Activated CD8-positive, alpha-beta memory T cell treated with anti-CD3 and anti-CD28 coated beads, Interleukin-2, amount 50 U/mL, for 24 hours (primary cell): ENCODE measurements around the gene RAD51B.
"Not testable (repeated sequence)": the region's sequence is repeated elsewhere in the genome, so short reads cannot be mapped to it uniquely, and the experiment has no call there.

Experiments used
- DNase-seq: peaks from one replicate; pipeline ENCODE4 v3.0.0-alpha.2; 2020; ENCODE audit errors: extremely low read depth

The RAD51B gene

GRCh38 chr14:68210729-68211299 lies 391.2 kb downstream of the RAD51B start:
- no peak for DNase-seq

DNA sequence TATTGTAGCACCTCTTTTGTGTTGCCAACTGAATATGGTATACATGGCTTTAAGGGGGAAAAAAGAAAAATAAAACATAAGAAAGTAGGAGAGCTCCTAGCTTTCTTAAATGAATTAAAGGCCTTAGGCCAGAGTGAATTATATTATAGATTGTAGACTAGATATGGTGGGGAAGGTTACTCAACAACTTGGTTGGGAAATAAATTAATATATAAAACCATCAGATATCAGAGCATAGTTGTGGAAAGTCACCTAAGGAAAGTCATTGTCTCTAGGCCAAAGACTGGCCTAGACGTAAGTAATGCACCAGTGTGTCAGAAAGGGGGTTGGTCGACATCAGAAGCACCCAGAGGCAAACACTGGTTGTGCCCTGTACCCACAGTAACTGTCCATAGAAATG lies 391.8 kb downstream of the RAD51B start:
- no peak for DNase-seq

DNA sequence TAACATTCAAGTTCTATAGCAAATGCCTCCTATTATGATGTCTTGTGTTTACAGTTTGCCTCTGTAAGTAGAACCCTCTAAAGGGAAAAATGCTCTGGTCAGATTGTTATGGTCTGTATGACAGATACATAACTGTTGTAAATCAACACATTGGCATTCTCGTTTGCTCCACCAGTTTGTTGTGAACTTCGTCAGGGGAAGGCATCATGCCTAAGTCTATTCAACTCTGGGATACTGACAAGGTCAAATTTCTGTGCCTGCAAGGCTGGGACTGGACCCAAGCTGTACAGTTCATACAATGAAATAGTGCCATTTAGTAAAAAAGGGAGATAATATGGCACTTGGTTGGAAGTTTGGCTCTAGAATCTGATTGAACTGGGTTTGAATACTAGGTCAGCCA lies 392.3 kb downstream of the RAD51B start:
- DNase-seq = no peak

DNA sequence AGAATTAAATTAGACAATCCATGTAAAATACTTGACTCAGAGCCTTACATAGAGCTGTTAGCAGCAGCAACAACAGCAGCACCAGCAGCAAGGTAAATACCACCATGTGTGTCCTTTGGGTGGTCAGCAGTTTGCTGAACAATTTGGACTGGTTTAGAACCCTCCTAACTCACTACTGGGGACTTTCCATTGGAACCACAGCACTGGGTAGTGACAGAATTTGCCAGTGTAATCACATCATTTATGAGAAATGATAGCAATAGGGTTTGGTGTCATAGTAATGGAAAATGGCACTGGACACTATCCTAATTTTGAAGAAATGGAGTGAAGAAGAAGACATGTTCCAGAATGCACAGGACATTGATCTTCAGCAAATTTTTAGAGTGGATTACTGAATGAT lies 392.8 kb downstream of the RAD51B start:
- DNase-seq = no peak

- DNase-seq = no peak
Observed at GRCh38 chr14:68214431-68214830, 394.9 kb downstream of the RAD51B start.

GRCh38 chr14:68215629-68216028 lies 396.1 kb downstream of the RAD51B start:
- no peak for DNase-seq

DNA sequence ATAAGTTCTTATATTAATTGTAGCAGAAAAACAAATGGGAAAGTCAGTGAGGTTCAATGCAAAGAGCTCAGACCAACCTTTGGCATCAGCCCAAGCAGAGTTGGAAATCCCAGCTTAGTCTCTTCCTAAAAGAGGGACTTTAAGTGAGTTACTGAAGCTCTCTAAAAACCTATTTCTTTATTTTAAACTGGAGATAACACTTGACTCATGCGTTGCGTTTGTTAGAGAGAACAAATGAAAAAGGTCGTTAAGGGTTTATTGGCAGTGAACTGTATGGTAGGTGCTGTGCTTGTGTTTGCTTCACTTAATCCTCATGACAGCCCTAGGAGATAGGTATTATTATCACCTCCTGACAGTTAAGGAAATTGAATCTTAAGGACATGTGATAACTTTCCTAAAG lies 396.5 kb downstream of the RAD51B start:
- no peak for DNase-seq

DNA sequence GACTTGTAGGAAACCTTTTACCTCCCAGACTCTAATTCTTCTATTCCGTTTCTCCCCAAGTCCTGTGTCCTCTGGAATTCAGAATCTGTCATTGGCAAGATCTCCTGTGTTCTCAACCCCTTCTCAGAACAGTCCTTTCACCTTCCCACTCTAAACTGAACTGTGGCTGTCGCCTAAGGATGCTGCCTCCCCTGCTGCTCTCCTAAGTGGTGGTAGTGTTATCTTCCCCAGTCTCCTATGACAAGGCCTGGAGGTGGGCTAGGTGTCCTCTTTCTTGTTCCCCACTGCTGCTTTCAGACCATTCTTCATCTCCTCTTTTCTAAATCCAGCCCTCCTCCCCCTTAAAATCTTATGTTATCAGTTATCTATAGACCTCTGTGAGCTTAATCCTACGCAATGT lies 397.4 kb downstream of the RAD51B start:
- no peak for DNase-seq

DNA sequence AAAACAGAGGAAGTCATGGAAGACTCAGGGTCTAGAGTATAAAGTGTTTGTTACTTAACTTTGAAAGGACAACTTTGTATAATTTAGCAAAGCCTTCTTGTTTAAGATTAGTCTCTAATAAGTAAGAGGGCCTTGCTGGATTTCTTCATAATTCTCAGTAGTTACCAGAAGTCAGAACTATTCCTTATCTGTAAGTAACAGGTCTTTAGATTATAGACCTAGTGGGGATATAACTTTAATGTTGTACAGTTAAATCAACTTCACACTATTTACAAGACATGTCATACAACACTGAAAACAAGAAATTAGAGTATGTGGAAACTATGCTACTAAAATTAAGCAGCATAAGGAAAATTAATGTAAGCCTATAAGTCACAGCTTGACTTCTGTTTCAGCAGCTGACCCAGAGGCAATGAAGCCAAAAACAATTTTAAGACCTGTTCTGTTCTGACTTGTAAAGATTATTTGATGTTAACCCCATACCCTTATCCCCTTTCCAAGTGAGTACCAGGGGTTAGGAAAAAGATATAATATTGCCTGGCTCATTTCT lies 398.3 kb downstream of the RAD51B start:
- no peak for DNase-seq

GRCh38 chr14:68219407-68219806 lies 399.8 kb downstream of the RAD51B start:
- no peak for DNase-seq

DNA sequence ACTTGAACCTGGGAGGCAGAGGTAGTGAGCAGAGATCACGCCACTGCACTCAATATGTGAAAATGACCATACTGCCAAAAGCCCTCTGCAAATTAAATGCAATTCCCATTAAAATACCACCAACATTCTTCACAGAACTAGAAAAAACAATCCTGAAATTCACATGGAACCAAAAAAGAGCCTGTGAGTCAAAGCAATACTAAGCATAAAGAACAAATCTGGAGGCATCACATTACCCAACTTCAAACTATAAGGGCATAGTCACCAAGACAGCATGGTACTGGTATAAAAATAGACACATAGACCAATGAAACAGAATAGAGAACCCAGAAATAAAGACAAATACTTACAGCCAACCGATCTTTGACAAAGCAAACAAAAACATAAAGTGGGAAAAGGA lies 401.5 kb downstream of the RAD51B start:
- DNase-seq = not testable (repeated sequence)

- no peak for DNase-seq
Observed at GRCh38 chr14:68222154-68222553, 402.6 kb downstream of the RAD51B start.

DNA sequence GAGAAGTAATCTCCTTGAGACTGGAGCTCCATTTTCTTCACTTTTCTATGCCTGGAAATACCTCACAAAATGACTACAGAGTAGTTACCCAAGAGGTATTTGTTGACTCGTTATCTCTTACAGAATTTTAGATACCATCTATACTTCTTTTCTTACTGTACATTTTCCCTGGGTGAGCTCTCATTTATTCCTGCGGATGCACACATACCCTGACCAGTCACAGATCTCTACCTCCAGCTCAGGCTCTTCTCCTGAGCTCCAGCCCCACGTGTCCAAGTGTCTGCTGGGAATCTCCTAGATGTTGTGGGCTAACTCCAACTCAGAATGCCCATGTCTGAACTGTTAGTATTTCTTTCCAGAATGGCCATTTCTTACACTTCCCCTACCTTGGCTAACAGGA lies 403.1 kb downstream of the RAD51B start:
- no peak for DNase-seq

- no peak for DNase-seq
Observed at GRCh38 chr14:68223631-68224030, 404.1 kb downstream of the RAD51B start.

DNA sequence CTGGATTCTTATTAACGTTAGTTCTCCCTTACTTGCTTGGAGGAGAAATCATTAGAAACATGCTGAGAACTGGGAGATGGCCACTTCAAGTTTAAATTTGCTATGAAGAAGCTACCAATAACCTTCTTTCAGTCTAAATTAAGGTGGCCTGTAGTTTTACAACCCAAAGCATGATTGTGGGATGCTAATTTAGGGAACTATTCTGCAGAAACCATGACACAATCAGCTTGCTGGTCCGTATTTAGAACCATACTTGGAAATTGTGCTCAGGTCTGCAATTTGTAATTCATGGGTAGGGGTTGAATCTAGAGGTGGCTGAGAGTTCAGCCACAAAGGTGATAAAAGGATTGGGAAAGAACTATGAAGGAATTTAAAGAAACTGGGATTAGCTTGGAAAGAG lies 405.7 kb downstream of the RAD51B start:
- no peak for DNase-seq

GRCh38 chr14:68226523-68226922 lies 406.9 kb downstream of the RAD51B start:
- no peak for DNase-seq

DNA sequence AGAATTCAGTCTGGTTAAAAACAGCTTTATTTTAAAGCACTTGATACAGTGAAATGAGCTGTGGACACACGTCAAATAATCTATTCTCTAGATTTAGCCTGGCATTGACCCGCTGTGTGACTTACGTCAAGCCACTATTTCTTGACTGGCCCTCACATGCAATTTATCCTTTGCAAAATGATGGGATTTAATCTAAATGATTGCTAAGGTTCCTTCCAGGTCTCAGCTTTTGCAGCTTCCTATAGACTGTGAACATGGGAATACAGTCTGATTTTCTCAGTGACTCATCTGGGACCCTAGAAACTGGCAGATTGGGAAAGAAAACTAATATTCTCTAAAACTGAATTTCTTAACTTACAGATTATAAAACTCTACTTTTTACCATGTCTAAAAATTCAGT lies 409.1 kb downstream of the RAD51B start:
- DNase-seq = no peak

- DNase-seq = no peak
Observed at GRCh38 chr14:68229423-68230100, 410.0 kb downstream of the RAD51B start.

DNA sequence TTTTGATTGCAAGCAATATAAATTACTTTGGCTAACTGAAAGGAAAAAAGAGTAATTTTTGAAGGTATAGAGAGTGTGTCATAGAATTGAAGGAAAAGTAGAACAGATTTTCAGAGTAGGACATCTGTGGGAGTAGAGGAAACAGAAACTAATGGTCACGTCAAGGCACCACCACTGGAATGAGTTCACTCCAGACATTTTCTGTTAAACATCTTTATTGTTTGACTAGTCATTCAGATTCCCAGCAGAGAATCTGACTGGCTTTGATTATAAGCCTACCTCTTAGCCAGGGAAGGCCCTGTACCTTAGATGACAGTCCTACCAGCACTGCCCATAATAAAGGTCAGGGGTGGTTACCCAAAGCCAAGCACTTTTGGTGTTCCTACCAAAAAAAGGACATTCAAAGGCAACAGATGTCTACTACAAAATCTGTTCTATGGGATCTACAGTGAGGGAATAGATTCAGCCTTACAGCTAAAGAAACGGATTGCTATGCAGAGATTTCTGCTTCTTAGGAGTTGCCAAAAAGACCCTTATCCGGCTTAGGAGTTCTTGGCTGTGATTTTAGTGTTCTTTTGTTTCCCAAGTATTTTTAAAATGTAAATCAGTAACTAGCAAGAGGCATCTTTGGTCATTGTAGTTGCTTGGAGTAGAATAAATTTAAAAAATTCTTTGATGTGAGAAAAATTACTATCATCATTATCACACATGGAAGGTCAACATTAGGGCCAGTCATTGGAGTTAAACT lies 410.8 kb downstream of the RAD51B start:
- no peak for DNase-seq

DNA sequence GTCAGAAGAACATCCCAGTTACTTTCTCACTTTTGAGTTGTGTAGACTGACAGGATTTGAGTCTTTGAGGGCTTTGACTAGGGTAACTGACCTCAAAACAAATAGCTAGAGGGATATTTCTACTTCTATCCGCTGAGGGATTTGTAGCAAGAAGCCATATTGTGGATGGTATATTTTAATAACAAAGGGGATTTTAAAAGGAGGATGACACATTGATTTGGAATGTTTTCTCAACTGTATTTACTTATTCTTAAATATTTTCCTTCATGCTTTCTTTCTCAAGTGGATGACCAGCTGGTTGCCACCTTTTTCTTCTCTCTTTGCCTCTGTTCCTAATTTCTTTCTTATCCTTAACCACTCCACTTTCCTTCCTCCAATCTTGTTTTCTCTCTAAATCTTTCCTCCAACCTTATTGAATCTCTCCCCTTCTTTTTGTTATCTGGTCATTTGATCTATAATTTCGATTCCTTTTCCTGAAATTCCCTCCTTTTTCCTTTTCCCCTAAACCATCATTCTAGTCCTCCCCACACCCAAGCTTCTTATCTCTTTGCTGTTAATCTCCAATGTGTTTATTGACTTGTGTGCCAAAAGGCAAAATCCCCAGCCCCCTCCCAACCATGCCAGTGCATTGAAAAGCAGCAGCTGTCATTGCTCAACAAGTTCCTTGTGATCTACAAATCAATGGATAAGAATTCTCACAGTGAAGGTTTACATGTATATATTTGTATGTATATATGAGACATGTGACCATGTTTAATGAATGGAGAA lies 411.6 kb downstream of the RAD51B start:
- DNase-seq = no peak

DNA sequence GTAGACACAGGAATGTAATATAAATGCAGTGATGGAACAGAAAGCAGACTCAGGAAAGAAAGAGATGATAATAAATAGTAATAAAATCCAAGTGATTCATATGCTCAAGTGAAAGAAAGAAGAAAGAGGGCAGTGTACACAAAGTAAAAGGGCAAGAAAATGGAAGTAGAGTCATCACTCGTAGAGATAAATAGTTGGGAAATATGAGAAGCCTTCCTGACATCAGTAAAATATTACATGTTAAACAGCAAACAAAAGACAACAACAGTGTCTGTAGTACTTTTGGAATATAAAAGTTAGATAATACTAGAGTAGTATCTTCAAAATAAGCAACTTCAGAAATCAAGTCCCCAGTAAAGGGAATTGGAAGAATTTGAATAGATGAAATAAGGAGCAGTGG lies 412.3 kb downstream of the RAD51B start:
- DNase-seq = no peak
